SHP77 treated with DMSO at 0.1 percent for 48 hours (cell line): ENCODE measurements around the gene PKN1.
"Not testable (repeated sequence)": the region's sequence is repeated elsewhere in the genome, so short reads cannot be mapped to it uniquely, and the experiment has no call there.

ENCODE experiments used
- DNase-seq: peaks from one replicate; lab custom pipeline; 2025; lab: John Stamatoyannopoulos, UW

PKN1 gene

GRCh38 chr19:14430712-14431111 lies 2.4 kb upstream of the PKN1 start:
- no peak for DNase-seq

DNA sequence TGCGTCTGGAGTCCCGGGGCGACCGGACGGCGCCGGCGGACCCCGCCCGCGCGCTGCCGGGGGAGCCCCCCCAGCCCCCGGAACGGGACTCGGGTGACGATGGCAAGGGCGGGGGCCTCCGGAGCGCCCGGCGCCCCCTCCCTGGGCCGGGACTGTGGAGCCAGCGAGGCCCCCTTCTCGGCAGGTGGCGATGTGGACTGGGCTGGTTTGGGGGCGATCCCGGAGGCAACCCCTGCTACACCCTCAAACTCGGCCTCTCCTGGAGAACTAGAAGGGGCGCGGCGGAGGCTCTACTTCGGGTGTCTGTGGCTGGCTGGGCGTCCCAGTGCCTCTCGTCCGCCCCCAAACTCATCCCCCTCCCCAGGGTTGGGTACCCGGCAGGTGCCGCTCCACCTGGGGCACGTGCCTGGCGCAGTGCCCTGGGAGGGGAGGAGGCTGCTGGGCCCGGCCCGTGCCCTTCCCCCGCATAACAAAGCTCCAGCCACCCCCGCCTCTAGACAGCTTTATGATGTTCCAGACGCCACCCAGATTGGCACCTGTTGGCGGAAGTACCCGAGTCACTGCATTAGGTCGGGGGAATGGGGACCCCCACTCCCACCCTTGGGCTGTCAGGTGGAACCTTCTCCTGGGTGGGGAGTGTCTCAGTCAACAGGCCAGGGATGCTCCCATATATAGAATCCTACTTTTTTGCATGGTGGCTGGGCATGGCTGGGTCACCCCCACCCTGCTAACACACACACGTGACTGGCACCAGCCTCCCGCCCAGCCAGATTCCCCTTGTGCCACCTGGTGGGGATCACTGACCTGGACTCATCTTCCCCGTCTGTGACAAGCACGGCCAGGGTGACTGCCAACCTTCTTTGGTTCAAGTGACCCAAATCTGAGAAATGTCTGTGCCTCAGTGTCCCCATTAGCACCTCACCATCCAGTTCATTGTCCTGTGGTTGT lies 722 bp downstream of the PKN1 start:
- peak; percentile 20 for DNase-seq

DNA sequence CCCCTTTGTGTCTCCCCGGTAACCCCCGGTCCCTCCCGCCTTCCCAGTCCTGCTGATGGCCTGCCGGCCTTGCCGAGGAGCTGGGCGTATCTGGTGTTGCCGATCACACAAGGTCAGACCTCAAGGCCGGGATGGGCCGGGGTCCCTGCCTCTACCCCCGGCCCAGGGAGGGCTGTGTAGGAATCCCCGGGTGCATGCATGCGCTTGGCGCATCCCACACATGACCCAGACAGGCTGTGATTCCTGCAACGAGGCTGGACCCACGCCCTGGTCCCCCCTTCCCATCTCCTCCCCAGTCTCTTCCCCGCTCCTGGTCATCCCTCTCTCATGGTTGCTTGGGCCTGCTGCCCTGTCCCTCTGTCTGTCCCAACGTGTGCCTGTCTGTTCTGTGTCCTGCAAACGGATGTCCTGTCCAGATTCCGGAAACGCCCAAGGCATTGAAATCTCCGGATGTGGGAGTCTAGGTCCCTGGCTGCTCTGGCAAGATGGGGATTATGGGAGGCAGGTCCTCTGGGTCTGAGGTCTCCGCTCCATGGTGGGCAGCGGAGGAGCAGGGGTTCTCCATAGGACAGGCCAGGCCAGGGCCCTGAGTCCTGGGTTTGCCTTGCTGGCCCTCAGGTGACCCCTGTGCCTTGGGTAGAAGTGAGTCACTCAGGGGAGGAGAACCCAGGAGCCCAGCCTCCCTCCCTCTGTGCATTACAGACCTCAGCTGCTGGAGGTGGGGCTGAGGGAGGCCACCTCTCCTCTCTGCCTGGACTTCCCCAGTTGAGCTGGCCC lies 1.6 kb downstream of the PKN1 start:
- DNase-seq, result no peak

DNA sequence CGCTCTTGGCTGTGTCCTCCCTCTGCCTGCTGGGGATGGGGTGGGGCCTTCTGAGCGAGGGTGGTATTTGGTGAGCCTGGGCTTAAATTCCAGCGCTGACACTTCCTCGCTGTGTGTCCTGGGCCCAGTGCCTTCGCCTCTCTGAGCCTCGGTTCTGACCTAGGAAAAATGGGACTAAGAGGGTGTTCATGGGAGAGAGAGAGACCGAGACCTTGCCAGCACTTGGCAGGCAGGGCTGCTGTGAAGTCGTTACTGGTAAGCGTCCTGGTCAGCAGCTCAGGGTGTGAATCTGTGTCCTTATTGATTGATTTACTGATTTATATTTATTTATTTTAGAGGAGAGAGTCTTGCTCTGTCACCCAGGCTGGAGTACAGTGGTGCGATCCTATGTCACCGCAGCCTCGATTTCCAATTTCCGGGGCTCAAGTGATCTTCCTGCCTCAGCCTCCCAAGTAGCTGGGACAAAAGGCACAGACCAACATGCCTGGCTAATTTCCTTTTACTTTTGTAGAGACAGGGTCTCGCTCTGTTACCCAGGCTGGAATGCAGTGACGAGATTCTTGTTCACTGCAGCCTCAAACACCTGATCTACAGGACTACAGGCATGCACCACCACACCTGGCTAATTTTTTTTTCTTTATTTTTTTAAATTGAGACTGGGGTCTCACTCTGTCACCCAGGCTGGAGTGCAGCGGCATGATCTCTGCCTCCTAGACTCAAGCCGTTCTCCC lies 2.4 kb downstream of the PKN1 start:
- no peak for DNase-seq

- no peak for DNase-seq
These were observed 4.6 kb downstream of the PKN1 start for GRCh38 chr19:14437578-14438140.

DNA sequence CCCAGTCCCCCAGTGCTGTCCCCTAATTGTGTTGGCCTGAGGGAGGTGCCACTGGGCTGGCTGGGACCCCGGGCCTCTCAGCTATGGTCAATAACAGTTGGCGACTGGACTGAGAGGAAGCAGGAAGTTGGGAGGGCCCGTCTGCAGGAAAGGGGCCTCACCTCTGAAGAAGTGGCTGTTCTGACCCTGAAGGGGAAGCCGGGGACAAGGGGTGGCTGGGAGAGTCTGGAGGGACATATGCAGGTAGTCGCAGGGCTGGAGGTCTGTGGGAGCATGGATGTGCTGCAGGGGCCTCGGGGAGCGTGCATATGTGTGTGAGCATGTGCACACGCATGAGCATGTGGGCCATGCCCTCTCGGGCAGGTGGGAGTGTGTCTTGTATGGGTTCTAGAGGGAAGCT lies 5.9 kb downstream of the PKN1 start:
- no peak for DNase-seq

DNA sequence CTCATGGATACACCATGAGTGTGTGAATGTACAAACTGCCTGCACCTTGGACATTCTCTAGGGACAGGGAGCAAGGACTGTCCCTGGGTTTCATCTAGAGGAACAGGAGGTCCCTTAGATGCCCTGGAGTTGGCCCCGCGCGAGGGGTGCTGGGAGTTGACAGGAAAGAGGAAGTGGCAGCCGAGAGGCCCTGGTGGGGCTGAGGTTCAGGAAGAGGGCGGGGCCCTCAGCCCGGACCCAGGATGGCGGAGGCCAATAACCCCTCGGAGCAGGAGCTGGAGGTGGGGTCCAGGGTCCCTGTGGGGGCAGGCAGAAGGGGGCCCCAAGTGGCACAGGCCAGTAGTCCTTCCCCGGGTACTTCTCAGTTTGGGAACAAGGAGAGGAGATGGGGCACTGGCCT lies 6.9 kb downstream of the PKN1 start:
- DNase-seq, result no peak

GRCh38 chr19:14441041-14441938 lies 8.2 kb downstream of the PKN1 start:
- DNase-seq, result no peak

DNA sequence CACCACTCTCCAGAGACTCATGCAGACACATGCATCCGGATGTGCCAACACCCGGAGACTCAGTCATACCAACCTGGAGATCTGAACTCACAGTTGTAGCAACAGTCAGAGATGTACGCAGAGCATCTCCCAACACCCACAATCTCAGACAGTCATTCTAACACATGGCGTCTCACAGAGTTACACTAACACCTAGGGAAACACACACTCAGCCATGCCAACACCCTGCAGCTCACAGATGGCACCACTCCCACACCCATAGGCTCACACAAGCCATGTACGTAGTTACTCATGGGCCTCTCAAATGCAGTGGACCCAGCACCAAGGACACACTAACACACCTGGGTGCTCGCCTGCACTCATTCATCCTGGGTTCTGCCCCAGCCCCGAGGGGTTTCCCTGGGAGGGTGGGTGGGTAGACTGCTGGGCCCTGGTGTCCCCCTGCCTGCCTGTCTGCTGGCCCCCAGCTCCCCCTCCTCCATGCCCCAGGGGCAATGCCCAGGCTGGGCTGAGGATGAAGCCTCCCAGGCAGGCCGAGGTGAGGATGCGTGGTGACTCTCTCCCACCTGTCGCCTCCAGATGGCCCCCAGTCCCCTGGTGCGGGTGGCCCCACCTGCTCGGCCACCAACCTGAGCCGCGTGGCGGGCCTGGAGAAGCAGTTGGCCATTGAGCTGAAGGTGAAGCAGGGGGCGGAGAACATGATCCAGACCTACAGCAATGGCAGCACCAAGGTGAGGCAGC lies 10.0 kb downstream of the PKN1 start:
- DNase-seq, result no peak

DNA sequence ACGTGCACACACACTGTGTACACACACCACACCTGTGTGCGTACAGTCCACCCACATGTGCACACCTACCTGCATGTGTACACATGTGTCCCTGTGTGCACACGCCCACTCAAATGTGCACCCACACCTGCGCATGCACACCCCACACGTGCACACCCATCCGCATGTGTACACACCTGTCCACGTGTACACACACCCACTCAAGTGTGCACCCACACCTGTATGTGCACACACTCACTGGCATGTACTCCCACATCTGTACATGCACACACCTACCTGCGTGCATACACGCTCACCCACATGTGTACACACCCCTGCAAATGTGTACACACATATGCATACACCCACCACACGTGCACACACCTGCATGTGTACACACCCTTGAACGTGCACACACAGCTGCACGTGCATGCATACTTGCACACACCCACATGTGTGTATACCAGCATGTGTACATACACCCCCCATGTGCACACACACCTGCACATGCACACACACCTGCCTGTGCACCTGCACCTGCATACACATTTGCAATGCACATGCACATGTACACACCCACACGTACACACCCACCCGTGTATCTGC lies 10.6 kb downstream of the PKN1 start:
- no peak for DNase-seq

DNA sequence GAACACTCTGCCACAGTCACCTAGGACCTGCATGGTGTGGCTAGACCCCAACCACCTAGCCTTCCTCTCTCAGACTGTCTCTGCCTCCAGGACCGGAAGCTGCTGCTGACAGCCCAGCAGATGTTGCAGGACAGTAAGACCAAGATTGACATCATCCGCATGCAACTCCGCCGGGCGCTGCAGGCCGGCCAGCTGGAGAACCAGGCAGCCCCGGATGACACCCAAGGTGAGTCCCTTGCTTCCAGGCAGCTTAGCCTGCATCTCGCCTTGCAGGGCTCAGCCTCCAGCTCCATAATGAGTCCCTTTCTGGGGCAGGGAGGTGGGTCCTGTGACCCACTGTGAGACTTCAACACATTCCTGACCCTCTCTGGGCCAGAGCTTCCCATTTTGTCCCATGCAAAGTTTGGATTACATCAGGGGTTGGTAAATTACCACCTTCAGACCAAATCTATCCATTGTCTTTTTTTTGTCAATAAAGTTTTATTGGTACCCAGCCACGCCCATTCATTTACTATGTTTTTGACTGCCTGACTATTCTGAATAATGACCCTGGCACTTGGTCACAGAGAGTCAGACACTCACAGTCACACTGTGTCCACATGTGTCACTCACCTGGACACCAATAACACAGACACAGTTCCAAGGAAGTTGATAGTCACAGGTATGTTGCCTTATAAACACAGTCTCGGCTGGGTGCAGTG lies 13.4 kb downstream of the PKN1 start:
- no peak for DNase-seq

DNA sequence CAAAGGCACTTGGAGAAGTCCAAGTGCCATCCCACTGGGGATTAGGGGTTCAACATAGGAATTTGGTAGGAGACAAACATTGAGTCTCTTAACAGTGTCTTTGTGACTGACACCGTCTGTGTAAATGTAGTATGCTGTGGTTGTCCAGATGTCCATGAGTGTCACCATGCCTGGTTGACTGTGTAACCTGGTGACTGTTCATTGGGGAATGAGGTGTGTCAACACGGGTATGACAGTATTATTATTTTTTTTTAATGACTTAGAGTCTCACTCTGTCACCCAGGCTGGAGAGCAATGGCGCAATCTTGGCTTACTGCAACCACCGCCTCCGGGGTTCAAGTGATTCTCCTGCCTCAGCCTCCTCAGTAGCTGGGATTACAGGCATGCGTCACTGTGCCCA lies 16.2 kb downstream of the PKN1 start:
- DNase-seq, result no peak

GRCh38 chr19:14450168-14450874 lies 17.2 kb downstream of the PKN1 start:
- no peak for DNase-seq

DNA sequence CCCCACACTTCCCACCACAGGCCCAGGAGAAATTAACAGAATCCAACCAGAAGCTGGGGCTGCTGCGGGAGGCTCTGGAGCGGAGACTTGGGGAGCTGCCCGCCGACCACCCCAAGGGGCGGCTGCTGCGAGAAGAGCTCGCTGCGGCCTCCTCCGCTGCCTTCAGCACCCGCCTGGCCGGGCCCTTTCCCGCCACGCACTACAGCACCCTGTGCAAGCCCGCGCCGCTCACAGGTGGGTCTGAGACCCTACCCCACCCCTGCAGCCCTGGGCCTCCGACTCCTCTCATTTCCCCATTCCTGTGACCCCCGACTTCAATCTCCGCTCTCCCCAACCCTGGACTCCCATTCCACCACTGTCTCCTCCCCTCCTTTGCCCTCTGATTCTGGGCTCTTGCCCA lies 17.8 kb downstream of the PKN1 start:
- no peak for DNase-seq

- not testable (repeated sequence) for DNase-seq
These were observed 19.2 kb downstream of the PKN1 start for GRCh38 chr19:14452303-14452702.

GRCh38 chr19:14459703-14460102 lies 26.6 kb downstream of the PKN1 start:
- DNase-seq, result no peak

GRCh38 chr19:14460935-14461334 lies 27.8 kb downstream of the PKN1 start:
- DNase-seq, result no peak

GRCh38 chr19:14462401-14462800 lies 29.3 kb downstream of the PKN1 start:
- not testable (repeated sequence) for DNase-seq

GRCh38 chr19:14463747-14464146 lies 30.6 kb downstream of the PKN1 start:
- no peak for DNase-seq
